SKM-1 treated with dmso at 0.1 percent for 144 hours (cell line): ENCODE results near the gene PFDN1.

Experiments
- DNase-seq: peaks from one replicate; lab custom pipeline; 2025; ENCODE audit not compliant: unreplicated experiment; lab: John Stamatoyannopoulos, UW

The PFDN1 gene

GRCh38 chr5:140240987-140241706, 61.8 kb downstream of the PFDN1 start:
- DNase-seq: no peak

DNA sequence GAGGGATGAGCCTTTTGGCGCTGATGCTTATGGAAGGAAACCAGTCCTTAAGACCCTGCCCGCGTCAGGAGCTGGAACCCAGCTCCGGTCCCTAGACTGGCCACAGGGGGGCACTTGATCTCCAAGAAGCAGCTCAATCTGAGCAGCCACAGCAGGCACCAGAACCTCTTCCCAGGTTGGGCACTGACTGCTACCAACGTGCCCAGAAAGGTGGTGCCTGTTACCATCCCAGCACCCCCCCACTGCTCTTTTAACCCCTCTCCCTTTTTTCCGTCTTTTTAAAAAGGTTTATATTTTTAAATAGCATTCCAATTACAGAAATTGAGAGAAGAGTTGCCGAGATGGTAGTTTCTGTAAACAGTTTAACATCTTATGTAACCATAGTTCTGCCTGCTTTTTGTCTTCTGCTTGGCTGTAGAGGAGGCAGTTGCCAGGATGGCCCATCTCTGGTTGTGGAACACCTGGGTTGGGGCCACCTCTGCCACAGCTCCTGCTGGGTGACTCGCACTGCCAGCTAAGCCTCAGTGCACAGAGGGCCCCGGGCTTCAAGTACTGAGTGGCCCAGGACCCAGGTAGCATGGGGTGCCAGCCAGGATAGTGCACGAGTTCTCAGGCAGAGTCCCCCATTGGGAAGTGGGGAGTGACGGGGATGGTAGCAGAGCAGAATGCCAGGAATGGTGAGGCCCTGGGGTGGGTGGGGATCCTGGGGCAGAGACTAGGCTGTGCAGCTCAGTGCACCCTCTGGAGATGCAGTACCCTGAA, 62.8 kb downstream of the PFDN1 start:
- DNase-seq: peak; percentile 46

- DNase-seq: no peak
Observed at GRCh38 chr5:140239461-140239860, 63.4 kb downstream of the PFDN1 start.

DNA sequence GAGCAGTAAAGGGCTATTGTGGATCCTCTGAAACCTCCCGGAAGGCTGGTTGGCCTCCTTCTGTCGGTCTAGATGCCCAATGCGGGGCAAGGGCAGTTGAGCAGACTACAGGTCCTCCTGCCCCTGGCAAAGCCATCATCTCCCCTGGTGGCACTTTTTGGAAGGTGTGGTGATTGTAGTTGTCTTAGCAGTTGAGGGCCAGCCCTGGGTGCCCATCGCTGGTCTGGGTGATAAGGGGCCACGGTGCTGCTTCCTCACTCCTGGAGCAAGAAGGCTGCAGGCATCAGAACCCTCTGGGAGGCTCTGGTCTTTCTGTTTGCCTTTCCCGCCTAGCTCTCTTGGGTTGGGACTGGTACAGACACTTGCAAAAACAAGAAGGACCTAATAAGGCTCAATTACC, 64.1 kb downstream of the PFDN1 start:
- no peak for DNase-seq

- no peak for DNase-seq
Observed at GRCh38 chr5:140236891-140237598, 65.9 kb downstream of the PFDN1 start.

DNA sequence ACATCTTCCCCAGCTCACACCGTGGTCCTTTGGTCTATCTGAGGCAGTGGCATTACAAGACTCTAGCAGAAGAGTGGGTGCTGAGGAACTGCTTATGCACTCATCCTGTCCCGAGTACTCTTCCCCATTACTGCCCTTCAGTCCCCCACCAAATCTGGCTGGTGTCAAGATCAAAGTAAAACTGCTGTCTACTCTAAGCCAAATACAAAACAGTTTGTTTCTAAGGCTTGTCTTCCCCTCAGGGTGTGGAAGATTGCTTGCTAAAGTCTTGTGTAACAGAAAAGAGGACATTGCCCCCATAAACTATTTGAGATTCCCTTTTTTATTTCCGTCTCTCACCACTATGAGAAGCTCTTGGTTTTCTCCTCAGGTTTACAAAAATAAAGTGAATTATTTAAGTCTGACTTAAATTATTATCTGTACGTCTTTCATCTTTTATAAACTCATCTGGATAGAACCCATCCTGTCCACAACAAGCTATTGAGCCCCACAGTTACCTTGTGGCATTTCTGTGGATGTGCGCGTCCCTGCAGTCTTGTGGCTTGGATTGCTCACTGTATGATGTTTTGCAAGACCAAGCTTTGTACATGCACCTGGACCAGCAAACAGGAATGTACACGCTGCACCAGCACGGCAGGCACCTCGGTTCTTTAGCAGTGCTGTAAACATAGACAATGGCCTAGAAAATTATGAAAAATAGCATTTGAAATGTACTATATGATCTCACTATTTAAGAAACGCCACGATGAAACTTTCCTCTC, 66.9 kb downstream of the PFDN1 start:
- peak; percentile 78 for DNase-seq

DNA sequence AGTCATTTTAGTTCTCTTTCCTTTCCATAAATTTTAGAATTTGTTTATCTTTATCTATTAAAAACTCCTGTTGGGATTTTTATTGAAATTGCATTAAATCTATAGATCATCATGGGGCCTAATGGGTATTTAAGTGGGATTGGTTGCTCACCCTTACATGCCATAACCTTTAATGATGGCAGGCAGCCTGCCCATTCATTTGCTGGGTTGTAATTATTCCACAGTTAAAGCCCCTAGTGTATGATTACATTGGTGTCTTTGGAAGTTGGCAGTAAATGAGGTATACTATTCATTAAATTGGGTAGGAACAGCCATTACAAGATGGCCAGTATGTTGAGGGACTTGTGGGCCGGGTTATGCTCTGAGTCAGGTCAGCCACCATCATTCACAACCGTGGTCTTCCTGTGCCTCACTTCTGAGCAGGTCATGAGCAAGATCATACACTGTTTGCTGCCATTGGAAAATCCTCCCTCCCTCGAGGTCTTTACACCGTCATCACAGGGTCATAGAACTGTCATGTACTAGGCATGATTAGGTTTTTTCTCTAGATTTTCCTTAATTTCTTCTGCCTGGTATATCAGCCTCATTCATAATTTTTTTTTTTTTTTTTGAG, 68.4 kb downstream of the PFDN1 start:
- DNase-seq: no peak

GRCh38 chr5:140232731-140233130, 70.2 kb downstream of the PFDN1 start:
- DNase-seq: no peak

DNA sequence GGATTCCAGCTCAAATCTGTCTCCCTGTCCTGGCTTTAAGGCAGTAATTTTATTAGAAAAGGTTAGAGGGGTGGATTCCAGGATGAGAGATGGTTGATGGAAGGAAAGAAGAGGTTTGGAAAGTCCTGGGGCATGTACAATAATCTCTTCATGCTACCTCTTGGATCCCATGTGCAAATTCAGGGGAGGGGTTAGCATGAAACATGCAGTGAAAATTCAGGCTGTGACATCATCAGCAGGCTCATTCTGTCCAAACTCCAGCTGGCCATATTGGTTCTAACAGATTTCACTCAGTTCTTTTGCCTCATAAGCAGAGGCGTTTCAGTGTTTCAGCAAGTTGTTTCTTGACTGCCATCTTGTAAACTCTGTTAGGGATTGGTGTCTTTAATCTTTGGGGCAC, 72.5 kb downstream of the PFDN1 start:
- DNase-seq: no peak

- DNase-seq: no peak
Observed at GRCh38 chr5:140228364-140228837, 74.5 kb downstream of the PFDN1 start.

- no peak for DNase-seq
Observed at GRCh38 chr5:140227046-140227445, 75.9 kb downstream of the PFDN1 start.

DNA sequence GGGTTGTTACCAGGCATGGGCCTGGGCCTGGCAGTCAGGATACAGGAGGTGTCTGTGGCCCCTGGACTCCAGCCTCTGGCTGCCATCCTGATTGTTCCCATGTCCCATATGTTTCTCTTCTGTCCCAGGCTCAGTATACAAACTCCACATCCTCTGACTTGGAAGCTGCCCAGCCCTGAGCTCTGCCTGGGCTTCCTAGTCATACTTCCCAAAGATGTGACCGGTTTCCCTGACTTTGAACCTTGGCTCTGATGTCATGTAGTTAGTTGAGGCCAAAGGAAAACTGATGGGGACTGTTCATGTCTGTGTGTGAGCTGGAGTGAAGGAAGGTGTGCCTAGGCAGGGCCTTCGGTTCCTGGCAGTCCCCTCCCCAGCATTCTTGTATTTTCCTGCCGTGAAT, 77.5 kb downstream of the PFDN1 start:
- no peak for DNase-seq

DNA sequence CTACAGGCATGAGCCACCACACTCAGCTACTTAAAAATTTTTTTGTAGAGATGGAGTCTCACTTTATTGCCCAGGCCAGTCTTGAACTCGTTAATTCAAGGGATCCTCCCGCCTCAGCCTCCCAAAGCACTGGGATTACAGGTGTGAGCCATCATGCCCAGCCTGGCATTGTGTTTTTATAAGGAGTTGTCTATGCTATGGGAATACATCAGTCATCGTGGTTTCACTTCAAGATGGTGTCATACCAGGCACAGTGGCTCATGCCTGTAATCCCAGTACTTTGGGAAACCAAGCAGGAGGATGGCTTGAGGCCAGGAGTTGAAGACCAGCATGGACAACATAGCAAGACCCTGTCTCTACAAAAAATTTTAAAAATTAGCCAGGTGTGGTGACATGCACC, 78.2 kb downstream of the PFDN1 start:
- DNase-seq: no peak

DNA sequence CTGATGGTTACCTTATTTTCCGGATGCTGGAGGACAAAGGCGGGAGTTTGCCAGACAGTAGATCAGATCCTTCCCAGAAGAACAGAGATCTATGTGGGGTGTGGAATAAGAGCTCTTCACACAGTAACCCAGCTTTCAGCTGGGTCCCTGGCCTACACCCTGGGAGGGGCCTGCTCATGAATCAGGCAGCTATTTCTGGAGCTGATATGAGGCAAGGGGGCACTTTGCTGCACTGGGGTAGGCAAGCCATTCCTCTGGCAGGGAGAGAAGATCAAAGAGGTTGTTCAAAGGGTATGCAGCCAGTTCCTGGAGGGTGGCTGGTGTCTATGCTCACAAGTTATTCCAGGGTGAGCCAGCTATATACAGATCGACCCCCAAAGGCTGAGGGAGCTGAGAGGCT, 79.3 kb downstream of the PFDN1 start:
- DNase-seq: no peak

- no peak for DNase-seq
Observed at GRCh38 chr5:140222416-140222815, 80.5 kb downstream of the PFDN1 start.

GRCh38 chr5:140221697-140222223, 81.1 kb downstream of the PFDN1 start:
- DNase-seq: no peak

DNA sequence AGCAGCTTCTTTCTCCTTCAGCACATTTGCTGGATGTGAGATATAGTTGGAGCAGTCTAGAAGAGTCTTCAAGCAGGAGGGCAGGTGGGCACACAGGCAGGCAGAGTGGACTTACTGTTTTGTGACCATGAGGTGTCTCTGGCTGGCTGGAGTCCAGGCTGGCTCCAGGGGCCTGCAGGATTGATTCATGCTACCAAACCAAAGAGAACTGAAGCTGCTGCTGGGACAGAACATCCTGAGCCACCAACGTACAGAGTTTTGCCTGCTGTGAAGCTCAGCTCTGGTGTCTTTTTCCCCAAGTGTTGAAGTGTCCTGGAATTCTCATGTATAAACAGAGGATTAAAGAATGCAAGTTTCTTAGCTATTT, 82.2 kb downstream of the PFDN1 start:
- no peak for DNase-seq

DNA sequence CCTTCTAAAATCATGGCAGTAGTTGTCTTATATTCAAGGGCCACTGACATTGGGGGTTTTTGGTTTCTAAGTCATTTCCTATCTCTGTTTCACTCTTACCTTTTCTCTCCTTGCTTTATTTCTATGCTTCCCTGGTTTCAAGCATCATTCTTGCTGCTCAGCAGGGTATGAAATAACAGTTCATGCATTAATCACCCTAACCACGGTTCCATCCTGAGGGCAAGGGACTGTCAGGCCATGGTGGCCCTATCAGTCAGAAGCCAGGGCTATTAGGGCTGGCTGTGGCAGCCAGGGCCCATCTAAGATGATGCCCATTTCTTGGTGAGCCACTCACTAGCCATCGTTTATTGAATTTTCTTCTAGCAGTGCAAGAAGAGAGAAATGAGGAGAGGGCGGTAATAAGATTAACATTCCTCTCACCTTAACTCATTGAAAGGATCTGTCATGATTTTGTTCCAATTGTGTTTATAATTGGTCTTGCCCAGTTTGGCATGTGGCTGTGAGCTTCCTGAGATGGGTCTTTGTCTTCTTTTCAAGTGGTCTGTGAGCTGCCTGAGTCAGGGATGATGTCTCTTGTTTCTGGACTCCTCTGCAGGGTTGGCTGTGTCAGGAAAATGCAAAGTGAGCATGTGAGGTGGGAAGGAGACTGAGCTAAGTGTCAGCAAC, 82.7 kb downstream of the PFDN1 start:
- DNase-seq: no peak

DNA sequence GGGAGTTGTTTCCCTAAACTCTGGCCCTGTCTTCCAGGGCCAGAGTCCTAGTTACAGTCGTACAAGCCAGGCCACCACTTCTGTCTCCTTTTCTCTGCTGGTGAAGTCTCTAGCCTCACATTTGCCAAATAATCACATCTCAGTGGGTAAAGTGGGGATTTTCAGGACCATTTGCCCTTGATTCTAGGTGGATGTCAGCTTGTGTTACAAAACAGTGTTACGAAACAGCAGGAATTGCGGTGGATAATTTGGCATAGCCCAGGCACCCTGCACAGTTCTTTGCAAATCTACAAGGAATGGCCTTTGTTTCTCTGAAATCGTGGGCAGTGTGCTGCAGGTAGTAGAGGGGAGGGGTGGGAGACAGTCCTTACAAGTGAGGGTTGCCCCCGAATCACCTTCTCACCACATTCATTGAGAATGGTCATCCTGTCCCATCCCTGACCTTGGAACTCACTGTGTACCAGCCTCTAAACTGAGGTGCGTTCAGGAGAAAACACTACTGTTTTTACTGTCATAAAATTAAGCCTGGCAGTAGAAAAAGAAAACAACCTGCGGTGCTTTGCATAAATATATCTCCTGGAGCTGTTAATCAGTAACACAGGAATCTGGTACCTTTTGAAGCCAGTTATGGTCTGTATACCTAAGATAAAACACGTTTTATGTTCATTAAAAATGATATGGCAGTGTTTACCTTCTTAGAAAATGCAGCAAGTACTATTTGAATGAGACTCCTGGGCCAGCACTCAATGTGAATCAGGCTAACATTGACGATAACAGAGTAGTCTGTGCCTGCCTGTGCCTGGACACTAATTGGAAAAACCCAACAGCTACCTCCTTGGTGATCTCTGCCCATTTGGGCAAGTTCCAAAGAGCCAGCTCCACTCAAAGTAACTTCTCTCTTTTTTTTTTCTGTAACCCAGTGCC, 83.6 kb downstream of the PFDN1 start:
- no peak for DNase-seq
